GM21786 (cell line): Measurements from ENCODE around the gene SLC29A1.

Source experiments
- ATAC-seq: cut with Tn5 transposase; IDR thresholded peaks from one replicate; pipeline ENCODE4 v1.9.1; 2021; ENCODE audit not compliant: unreplicated experiment

Gene SLC29A1

GRCh38 chr6:44277763-44278162 is 54.4 kb downstream of the SLC29A1 start:
- ATAC-seq, result no peak

- no peak for ATAC-seq
These were observed 54.9 kb downstream of the SLC29A1 start for GRCh38 chr6:44278315-44278714.

GRCh38 chr6:44278774-44279697 is 55.6 kb downstream of the SLC29A1 start:
- ATAC-seq, result no peak
